Cardiac ventricle fibroblast (primary cell): ENCODE measurements around the gene BOLA2B. TPM values are rescaled to one million over a fixed set of nuclear protein-coding genes. Genes with fewer than 3 reads are reported as not detected.

Source experiments
- total RNA-seq: library from RNA; depleted of rRNA; stranded (reverse); fragments of >200 nt; gene quantifications from 2 replicates; pipeline ENCODE4 v1.2.3, GENCODE V29; 2015

BOLA2B gene
- 53.6 and 86.3 TPM in 2 replicates for total RNA-seq

DNA sequence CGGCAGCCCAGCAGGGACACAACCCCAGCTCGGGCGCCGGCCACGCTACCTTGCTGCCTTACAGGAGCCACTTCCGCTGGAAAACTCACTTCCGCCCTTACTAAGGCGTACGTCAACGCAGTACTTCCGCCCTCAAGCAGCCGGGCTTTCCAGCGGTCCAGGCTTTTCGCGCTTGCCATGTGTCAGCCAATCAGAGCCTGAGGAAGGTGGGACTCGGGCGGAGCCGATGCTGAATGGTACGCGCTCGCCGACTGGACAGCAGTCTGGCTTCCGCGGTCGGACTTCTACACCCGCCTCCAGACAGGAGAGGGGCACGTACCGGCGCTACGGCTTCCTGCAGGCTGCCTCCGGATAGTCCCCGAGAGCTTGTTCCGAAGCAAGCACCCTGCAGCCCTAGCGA lies at the start of gene BOLA2B, which contains the start of gene SLX1A:
BOLA2B (minus strand) TSS at position 52 of the 400 bp plus-strand sequence. CDS start 71 bp downstream, outside the sequence.
SLX1A (plus strand) TSS at position 261 of the 400 bp plus-strand sequence. CDS start 210 bp downstream, outside the sequence.

DNA sequence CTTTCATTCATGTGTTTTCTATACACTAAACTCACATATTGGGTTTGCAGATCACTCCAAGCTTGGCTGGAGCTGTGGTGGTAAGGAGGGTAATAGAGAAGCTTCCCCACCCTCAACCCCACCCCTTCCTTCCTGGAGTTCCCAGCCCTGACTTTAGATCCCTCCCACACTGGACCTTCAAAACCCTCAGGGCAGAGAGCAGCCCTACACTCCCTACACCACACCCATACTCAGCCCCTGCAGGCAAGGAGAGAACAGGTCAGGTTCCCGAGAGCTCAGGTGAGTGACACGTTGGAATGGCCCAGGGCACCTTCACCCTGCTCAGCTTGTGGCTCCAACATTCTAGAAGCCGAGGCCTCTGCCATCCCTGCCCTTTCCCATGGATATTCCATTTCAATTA lies 5.6 kb upstream of the BOLA2B start, which contains the start of gene SULT1A3:
SULT1A3 (plus strand) TSS at position 207 of the 400 bp plus-strand sequence. CDS start 1,474 bp downstream, outside the sequence.

DNA sequence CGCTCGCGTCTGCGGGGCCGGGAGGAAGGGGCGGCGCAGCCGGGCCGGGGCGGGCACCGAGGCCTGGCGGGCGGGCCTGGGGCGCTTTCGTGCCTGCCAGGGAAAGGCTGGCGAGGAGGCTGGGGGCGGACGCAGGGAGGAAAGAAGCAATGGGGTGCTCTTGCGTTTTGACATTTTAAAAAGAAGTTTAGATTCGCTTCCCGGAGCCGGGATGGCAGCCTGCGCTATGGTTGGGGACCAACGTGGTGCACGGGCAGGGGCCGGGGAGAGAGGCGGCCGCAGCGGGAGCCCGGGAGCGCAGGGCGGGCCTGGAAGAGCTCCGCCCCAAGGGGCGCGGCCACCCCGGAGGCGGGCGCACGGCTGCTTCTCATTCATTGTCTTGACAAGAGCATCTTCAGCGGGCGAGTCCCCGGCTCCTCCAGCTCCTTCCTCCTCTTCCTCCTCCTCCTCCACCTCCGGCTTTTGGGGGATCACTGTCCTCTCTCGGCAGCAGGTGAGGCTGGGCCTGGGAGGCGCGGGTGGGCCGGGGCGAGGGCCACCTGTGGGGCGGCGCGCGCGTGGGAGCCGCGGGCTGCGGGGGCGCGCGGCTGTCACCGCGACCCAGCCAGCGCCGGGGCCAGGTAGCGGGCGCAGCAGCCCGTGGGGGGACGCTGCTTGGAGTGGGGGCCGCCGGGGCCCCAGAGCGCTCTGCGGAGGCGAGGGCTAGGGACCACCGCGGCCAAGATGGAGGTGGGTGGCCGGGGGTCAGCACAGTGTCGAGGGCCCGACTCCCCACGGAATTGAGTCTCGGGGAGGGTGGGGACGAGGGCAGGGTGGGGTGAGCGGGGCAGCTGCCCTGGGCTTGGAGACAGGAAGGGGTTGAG lies 10.0 kb downstream of the BOLA2B start, which contains the start of gene CORO1A:
CORO1A (plus strand) TSS at position 370 of the 863 bp plus-strand sequence. CDS start 1,608 bp downstream, outside the sequence.

Other genes with a start within 250 kb of the BOLA2B start
- gene TMEM219, start 231.6 kb downstream of the BOLA2B start, total RNA-seq, result 104 and 105 TPM in 2 replicates
- 32.1 and 33.8 TPM in 2 replicates for gene TAOK2, start 219.8 kb downstream of the BOLA2B start, total RNA-seq
- 6.9 and 9.7 TPM in 2 replicates for gene HIRIP3, start 198.0 kb downstream of the BOLA2B start, total RNA-seq
- 30.0 and 58.5 TPM in 2 replicates for gene INO80E, start 197.4 kb downstream of the BOLA2B start, total RNA-seq
- not detected in 2 replicates for gene DOC2A, start 182.6 kb downstream of the BOLA2B start, total RNA-seq
- not detected in 2 replicates for gene C16orf92, start 170.5 kb downstream of the BOLA2B start, total RNA-seq
- gene TLCD3B, start 162.4 kb downstream of the BOLA2B start, total RNA-seq, result not detected in 2 replicates
- 1,739 and 1,751 TPM in 2 replicates for gene ALDOA, start 127.9 kb downstream of the BOLA2B start, total RNA-seq
- 50.5 and 56.4 TPM in 2 replicates for gene PPP4C, start 117.7 kb downstream of the BOLA2B start, total RNA-seq
- gene TBX6, start 101.7 kb downstream of the BOLA2B start, total RNA-seq, result 0.37 TPM in 1 of 2 replicates, not detected in the other
- 60.6 and 79.3 TPM in 2 replicates for gene YPEL3, start 97.5 kb downstream of the BOLA2B start, total RNA-seq
- 0.64 and 1.00 TPM in 2 replicates for gene GDPD3, start 80.1 kb downstream of the BOLA2B start, total RNA-seq
- 47.0 and 60.8 TPM in 2 replicates for gene MAPK3, start 70.4 kb downstream of the BOLA2B start, total RNA-seq
- gene CORO1A, start 10.1 kb downstream of the BOLA2B start, total RNA-seq, result 0.15 and 1.3 TPM in 2 replicates
- gene SLX1A, start 209 bp upstream of the BOLA2B start, total RNA-seq, result 21.6 and 25.5 TPM in 2 replicates
- gene SULT1A3, start 5.6 kb upstream of the BOLA2B start, total RNA-seq, result 2.9 and 14.1 TPM in 2 replicates
- gene NPIPB13, start 54.8 kb upstream of the BOLA2B start, total RNA-seq, result 1.7 and 2.1 TPM in 2 replicates
- gene CD2BP2, start 161.6 kb upstream of the BOLA2B start, total RNA-seq, result 31.3 and 43.4 TPM in 2 replicates
- 33.1 and 39.3 TPM in 2 replicates for gene TBC1D10B, start 176.8 kb upstream of the BOLA2B start, total RNA-seq
- not detected in 2 replicates for gene MYL11, start 181.1 kb upstream of the BOLA2B start, total RNA-seq
- 0.50 TPM in 1 of 2 replicates, not detected in the other for gene SEPTIN1, start 188.9 kb upstream of the BOLA2B start, total RNA-seq
- 2.4 and 3.5 TPM in 2 replicates for gene ZNF48, start 201.8 kb upstream of the BOLA2B start, total RNA-seq
- 28.0 and 32.5 TPM in 2 replicates for gene ZNF771, start 213.9 kb upstream of the BOLA2B start, total RNA-seq
- gene DCTPP1, start 236.4 kb upstream of the BOLA2B start, total RNA-seq, result 12.6 and 16.9 TPM in 2 replicates